Measurements from ENCODE around the gene ZBTB5.
A peak's percentile ranks its signal among the peaks of the same experiment; 100 is the strongest.
"Not testable (repeated sequence)": the region's sequence is repeated elsewhere in the genome, so short reads cannot be mapped to it uniquely, and the experiment has no call there.

Gene ZBTB5

DNA sequence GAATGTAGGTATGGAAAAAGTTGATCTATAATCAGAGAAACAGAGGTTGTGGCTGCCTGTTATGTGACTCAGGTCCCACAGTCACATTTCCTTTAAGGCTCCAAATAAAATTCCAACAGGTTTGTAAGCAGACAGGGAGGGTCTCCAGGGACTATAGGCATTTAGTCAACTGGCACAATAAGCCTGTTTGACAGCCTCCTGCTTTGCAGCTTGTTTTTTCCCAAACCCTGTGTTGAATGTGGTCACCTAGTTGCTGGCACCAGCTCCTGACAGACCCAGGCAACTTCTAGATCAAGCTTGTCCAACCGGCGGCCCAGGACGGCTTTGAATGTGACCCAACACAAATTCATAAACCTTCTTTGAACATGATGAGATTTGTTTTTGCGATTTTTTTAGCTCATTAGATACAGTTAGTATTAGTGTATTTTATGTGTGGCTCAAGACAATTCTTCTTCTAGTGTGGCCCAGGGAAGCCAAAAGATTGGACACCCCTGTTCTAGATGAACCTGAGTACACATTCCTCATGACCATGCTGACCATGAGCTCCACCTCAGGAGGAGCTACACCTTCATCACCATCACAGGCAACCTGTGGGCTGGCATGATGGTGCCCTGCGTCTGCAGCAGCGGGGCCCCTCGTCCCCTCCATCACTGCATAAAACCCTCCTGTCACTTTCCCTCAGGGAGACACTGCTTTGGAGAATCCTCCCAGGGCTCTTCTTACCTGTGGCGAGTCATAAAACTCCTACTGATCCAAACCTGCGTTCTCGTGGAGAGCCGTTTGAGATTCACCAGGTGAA, 58.4 kb downstream of the ZBTB5 start:
- DNase-seq (ENCODE audit: low read depth, low spot score): no peak

DNA sequence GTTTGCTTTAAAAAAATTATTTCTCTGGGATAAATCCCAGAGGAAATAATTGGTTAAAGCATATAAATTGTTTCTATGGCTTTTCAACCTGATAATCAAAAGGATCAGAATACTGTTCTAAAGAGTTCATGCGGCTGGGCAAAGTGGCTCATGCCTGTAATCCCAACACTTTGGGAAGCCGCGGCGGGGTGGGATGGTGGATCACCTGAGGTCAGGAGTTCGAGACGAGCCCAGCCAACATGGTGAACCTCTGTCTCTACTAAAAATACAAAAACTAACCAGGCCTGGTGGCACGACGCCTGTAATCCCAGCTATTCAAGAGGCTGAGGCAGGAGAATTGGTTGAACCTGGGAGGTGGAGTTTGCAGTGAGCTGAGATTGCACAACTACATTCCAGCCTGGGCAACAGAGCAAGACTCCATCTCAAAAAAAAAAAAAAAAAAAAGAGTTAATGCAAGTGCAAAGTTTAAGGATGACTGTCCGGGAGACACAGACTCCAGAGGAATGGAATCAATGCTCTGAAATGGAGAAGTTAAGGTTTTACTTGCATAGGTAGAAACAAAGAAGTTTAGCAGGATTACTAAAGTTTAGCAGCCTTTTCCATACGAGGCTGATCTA, 59.4 kb downstream of the ZBTB5 start:
- no peak for DNase-seq (ENCODE audit: low read depth, low spot score)

DNA sequence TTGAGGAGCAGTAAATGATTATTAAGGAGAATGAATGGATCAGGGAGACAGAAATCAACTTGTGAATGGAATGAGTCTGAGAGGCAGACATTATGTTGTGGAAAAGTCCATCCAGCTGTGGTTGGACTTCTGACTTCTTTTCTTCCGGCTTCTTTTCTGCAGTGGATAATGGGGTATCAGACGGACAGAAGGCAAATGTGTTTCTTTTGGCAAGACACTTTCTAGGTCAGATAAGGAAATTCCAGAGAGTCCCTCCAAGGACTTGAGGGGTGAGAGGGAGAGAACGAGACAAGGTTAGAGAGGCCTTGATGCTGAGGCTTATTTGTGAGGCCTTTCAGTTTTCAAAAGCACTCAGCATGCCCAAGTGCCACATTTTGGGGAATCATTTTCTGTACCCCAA, 59.9 kb downstream of the ZBTB5 start:
- peak; percentile 27 for DNase-seq (ENCODE audit: low read depth, low spot score)

DNA sequence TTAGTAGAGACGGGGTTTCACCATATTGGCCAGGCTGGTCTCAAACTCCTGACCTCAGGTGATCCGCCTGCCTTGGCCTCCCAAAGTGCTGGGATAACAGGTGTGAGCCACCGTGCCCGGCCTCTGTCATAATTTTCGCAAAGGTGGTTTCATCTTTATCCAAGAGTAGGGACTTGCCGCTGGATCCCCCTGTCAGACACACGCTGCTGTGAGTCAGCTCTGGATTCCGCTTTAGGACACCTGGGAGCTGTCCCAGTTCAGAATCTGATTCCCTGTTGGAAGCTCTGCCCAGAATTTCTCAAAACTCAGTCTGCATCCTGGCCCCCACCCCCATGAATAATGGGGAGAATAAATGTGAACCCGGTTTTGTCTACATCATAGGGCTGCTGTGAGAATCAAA, 60.7 kb downstream of the ZBTB5 start:
- DNase-seq (ENCODE audit: low read depth, low spot score): no peak

DNA sequence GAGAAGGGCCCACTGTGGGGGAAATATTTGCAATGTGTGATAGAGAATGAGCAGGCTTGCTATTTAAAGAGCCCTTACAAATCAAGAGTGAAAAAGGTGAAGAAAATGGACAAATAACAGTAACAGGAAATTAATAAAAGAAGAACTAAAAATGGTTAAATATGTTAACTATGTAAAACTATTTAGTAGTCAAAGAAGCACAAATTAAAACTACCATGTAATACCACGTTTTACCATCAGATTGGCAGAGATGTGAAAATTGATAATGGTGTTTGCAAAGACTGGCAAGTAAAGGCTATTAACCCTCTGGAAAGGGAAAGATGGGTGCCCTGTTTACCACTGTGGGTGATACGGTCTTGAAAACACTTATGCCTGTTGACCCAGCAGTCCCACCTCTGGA, 65.9 kb downstream of the ZBTB5 start:
- DNase-seq (ENCODE audit: low read depth, low spot score): no peak

DNA sequence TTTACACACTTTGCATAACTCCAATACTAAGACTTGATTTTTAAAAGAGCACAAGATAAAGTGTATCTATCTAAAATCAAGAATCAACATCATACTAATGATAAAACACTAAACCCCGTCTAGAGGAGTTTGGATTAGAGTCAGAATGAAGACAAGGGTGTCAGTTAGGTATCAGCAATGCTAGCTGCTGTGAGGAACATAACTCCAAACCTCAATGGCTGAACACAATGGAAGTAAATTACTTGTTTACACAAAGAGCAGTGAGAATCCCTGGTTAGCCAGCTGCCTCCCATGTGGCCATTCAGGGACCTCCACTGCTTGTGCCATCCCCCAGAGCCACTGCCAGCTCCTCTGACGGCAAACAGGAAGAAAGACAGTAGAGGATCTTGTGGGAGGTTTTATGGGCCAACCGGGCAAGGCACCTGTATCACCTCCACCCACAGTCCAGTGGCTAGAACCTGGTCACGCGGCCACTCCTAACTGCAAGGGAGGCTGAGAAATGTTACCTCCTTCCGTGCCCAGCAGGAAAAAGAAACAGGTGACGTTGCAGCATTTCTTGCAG, 66.7 kb downstream of the ZBTB5 start:
- DNase-seq (ENCODE audit: low read depth, low spot score): no peak

DNA sequence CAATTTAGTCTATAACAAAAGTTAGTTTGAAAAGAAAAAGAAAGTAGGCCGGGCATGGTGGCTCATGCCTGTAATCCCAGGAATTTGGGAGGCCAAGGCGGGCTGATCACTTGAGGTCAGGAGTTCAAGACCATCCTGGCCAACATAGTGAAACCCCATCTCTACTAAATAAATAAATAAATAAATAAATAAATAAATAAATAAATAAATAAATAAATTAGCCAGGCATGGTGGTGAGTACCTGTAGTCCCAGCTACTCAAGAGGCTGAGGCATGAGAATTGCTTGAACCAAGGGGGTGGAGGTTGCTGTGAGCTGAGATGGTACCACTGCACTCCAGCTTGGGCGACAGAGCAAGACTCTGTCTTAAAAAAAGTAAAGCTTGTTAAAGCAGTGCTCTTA, 67.3 kb downstream of the ZBTB5 start:
- DNase-seq (ENCODE audit: low read depth, low spot score): not testable (repeated sequence)

DNA sequence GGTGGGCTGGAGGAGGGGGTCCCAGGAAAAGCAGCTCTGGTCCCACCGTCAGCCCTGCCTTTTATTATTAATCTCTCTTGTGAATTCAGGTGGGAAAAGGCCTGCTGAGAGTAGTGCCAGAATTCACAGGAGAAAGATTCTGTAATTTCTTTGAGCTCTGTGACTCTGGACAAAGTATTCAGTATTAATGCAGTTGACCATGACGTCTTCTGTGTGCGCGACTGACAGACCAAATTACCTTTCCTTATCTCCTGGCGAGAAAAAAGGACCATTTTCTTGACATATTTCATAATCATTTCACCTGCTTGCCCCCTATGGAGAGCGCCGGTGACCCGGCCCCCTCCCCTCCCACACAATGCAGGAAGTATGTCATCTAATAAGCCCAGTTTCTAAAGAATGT, 69.6 kb downstream of the ZBTB5 start:
- no peak for DNase-seq (ENCODE audit: low read depth, low spot score)

DNA sequence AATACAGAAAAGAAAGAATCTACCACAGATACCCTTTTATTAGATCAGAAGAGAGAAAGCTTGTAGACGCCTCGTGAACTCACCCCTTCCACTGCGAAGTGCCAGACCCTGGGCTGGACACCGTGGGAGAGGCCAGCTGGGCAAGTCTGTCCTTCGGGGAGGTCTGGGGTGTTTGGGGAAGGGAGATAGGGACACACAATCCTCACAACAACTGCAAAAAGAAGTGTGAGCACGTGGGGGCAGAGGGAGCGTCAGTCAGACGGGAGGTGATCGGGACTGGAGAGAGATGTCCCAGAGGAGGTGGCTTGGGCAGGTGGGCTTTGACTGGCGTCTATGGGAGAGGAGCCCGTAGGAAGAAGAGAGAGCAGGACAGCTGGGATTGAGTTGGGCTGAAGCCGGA, 70.0 kb downstream of the ZBTB5 start:
- no peak for DNase-seq (ENCODE audit: low read depth, low spot score)

DNA sequence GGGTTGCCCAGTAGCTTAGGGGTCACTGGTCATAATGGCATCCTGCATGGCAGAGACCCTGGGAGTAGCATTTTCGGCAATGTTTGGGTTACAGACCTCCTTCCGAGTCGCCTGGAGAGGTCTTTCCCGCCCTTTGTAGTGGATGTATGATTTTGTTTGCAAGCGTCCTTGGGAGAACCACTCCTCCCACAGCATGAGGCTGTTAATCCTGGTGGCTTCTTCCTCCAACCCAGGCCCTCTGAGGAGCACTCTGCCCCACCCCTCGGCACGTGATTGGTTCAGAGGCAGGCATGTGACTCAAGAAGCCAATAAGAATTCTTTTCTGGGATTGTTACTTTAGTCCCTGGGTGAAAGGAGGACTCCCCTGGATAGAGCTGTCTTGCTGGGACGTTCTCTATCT, 73.0 kb downstream of the ZBTB5 start:
- no peak for DNase-seq (ENCODE audit: low read depth, low spot score)

DNA sequence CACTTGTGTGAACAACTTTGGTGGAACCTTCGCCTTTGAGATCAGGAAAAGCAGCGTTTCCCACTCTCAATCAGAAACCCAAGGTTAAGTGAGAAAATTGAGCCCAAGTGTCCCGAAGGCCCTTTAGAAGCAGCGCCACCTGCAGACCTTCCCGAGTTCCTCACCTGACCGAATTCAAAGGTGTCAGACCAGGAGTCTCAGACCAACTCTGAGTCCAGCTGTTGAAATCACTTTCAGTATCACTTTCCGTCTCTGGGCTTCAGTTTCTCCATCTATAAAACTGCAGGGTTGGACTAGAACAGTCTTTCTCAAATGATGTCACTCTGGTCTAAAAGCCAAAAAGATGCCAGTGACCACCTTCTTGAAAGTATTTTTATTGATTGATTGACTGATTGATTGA, 74.5 kb downstream of the ZBTB5 start:
- DNase-seq (ENCODE audit: low read depth, low spot score): no peak

Measured in astrocyte of the hippocampus (primary cell).